ENCODE results near the gene ADAMTS15. TPM values are rescaled to one million over a fixed set of nuclear protein-coding genes. Genes with fewer than 3 reads are reported as not detected.

The ADAMTS15 gene
- total RNA-seq, 2 experiments from 2014 or later, result not detected

DNA sequence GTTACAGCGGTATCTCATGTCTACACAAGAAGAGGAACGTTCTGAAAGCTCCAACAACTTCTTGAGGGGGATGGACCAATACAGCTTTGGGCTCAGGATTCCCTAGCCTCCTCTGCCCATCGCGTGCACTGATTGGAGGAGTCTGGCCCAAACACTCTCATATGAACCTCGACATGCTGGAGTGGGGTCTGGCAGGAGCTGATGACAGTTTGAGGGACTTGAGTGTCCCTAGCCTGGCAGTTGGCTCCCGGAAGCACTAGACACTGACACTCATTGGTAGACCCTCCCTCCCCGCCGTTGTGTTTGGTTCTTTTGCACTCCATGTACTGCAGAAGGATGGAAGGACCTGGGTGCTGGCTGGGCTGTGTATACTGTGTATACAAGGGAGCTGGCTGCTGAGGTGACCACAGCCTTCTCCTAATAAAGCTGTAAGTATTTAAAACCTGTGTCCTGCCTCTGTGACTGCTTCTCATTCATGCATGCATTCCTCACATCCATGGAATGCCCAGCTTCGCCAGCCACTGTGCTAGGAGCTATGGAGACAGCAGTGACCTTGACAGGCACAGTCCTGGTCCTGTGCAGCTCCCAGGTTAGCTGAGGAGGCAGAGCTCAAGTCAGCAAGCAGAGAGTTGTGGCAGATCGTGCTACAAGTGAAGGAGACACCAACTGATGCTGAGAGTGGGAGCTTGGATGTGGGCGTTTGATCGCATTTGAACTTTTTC, 27.9 kb downstream of the ADAMTS15 start:
- intact Hi-C loops (cut with micrococcal nuclease; ENCODE audit: unreplicated experiment), result no loop called here
- no peak overlapping the region for H2AFZ ChIP-seq (ENCODE audit: low read length)
- no peak overlapping the region for H3K27ac ChIP-seq (ENCODE audit: low read depth, low read length, poor library complexity, severe bottlenecking)
- H3K4me3 ChIP-seq (ENCODE audit: low read depth, low read length, poor library complexity, severe bottlenecking), result no peak overlapping the region
- H3K9me3 ChIP-seq (ENCODE audit: low read length), result no peaks in the 10 kb centered on the region
- H3K9me2 ChIP-seq (ENCODE audit: insufficient read depth, low read length), result no peaks in the 10 kb centered on the region
- no peaks in the 10 kb centered on the region for H3K4me1 ChIP-seq (ENCODE audit: insufficient read depth, low read length, poor library complexity, severe bottlenecking)
- no TSS peak for BruUV-seq (replicated peaks)
- no peak for DNase-seq (ENCODE audit: low spot score)
- no peak for TF ChIP-seq EZH2phosphoT487 (IDR thresholded peaks at IDR 0.05; ENCODE audit: borderline replicate concordance, low read depth, low read length)
- no peak for TF ChIP-seq CTCF (conservative IDR thresholded peaks at IDR 0.05; ENCODE audit: low read length)
- no peaks in the 10 kb centered on the region for H3K79me2 ChIP-seq (ENCODE audit: insufficient read depth, low read depth, low read length)
- H3K36me3 ChIP-seq (ENCODE audit: insufficient read depth, low read length), result no peaks in the 10 kb centered on the region
- no peaks in the 10 kb centered on the region for H4K20me1 ChIP-seq (ENCODE audit: insufficient read depth, low read length)
- CTCF ChIA-PET (ENCODE audit: unreplicated experiment), result no interaction called here
- no peak overlapping the region for H3K4me2 ChIP-seq (ENCODE audit: low read length)
- POLR2A ChIA-PET, result interaction anchor here (0.5 to 0.9 kb wide), 2 partner anchors 9 to 51 kb away, joined by 3 read pairs; no protein-coding TSS in a partner anchor

DNA sequence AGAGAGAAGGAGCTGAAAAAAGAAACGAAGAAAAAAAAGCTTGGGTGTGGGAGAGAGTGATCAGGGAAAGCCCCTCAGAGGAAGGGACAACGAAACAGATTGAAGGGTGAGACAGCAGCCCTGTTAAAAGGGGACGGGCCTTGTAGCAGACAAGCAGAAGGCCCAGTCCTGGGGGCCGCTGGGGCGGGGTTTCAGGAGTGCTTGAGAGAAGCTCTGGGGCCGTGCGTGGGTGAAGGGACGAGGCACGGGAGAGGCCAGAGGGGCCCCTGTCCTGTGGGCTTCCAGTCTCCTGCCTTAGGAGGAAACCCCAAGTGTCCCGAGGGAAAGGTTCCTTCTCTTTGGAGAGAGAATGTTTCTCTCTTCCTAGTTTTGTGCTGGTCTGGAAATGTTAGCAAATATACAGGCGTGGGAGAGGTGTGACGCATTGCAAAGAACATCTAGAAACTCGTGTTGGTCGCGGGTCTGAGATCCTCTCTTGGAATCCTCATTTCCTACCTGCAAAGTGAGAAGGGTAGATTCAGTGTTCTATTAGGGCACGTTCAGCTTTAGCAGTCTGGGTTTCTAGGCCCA, 28.6 kb downstream of the ADAMTS15 start:
- BruUV-seq (replicated peaks), result no TSS peak
- CTCF ChIA-PET (ENCODE audit: unreplicated experiment), result no interaction called here
- H3K36me3 ChIP-seq (ENCODE audit: insufficient read depth, low read length), result no peaks in the 10 kb centered on the region
- POLR2A ChIA-PET, result interaction anchor here (0.5 kb wide), 1 partner anchor 52 kb away, joined by 3 read pairs; no protein-coding TSS in a partner anchor
- H3K4me2 ChIP-seq (ENCODE audit: low read length), result no peak overlapping the region
- H3K4me1 ChIP-seq (ENCODE audit: insufficient read depth, low read length, poor library complexity, severe bottlenecking), result no peaks in the 10 kb centered on the region
- intact Hi-C loops (cut with micrococcal nuclease; ENCODE audit: unreplicated experiment), result no loop called here
- H2AFZ ChIP-seq (ENCODE audit: low read length), result no peak overlapping the region
- no peaks in the 10 kb centered on the region for H3K9me3 ChIP-seq (ENCODE audit: low read length)
- no peak overlapping the region for H3K27ac ChIP-seq (ENCODE audit: low read depth, low read length, poor library complexity, severe bottlenecking)
- no peaks in the 10 kb centered on the region for H3K9me2 ChIP-seq (ENCODE audit: insufficient read depth, low read length)
- no peaks in the 10 kb centered on the region for H3K79me2 ChIP-seq (ENCODE audit: insufficient read depth, low read depth, low read length)
- no peak overlapping the region for H3K4me3 ChIP-seq (ENCODE audit: low read depth, low read length, poor library complexity, severe bottlenecking)
- TF ChIP-seq EZH2phosphoT487 (IDR thresholded peaks at IDR 0.05; ENCODE audit: borderline replicate concordance, low read depth, low read length) (no peak), CTCF (conservative IDR thresholded peaks at IDR 0.05; ENCODE audit: low read length) (no peak)
- no peak for DNase-seq (ENCODE audit: low spot score)
- no peaks in the 10 kb centered on the region for H4K20me1 ChIP-seq (ENCODE audit: insufficient read depth, low read length)

GRCh38 chr11:130477586-130478203, 29.2 kb downstream of the ADAMTS15 start:
- no peak for DNase-seq (ENCODE audit: low spot score)
- H3K9me3 ChIP-seq (ENCODE audit: low read length), result no peaks in the 10 kb centered on the region
- intact Hi-C loops (cut with micrococcal nuclease; ENCODE audit: unreplicated experiment), result no loop called here
- H3K4me2 ChIP-seq (ENCODE audit: low read length), result no peak overlapping the region
- H3K27ac ChIP-seq (ENCODE audit: low read depth, low read length, poor library complexity, severe bottlenecking), result no peak overlapping the region
- ChIA-PET CTCF (ENCODE audit: unreplicated experiment) (no interaction called here), POLR2A (no interaction called here)
- no peaks in the 10 kb centered on the region for H3K4me1 ChIP-seq (ENCODE audit: insufficient read depth, low read length, poor library complexity, severe bottlenecking)
- no peak overlapping the region for H3K4me3 ChIP-seq (ENCODE audit: low read depth, low read length, poor library complexity, severe bottlenecking)
- TF ChIP-seq CTCF (conservative IDR thresholded peaks at IDR 0.05; ENCODE audit: low read length) (no peak), EZH2phosphoT487 (IDR thresholded peaks at IDR 0.05; ENCODE audit: borderline replicate concordance, low read depth, low read length) (no peak)
- H3K79me2 ChIP-seq (ENCODE audit: insufficient read depth, low read depth, low read length), result no peaks in the 10 kb centered on the region
- H3K9me2 ChIP-seq (ENCODE audit: insufficient read depth, low read length), result no peaks in the 10 kb centered on the region
- H2AFZ ChIP-seq (ENCODE audit: low read length), result no peak overlapping the region
- no peaks in the 10 kb centered on the region for H3K36me3 ChIP-seq (ENCODE audit: insufficient read depth, low read length)
- no peaks in the 10 kb centered on the region for H4K20me1 ChIP-seq (ENCODE audit: insufficient read depth, low read length)
- no TSS peak for BruUV-seq (replicated peaks)
